Pons (tissue), 1 donor: ENCODE results near the gene GALNT2.

Experiments used
- DNase-seq: peaks from one replicate; pipeline ENCODE4 v3.0.0-alpha.2; 2016; ENCODE audit warnings: low spot score

The GALNT2 gene

DNA sequence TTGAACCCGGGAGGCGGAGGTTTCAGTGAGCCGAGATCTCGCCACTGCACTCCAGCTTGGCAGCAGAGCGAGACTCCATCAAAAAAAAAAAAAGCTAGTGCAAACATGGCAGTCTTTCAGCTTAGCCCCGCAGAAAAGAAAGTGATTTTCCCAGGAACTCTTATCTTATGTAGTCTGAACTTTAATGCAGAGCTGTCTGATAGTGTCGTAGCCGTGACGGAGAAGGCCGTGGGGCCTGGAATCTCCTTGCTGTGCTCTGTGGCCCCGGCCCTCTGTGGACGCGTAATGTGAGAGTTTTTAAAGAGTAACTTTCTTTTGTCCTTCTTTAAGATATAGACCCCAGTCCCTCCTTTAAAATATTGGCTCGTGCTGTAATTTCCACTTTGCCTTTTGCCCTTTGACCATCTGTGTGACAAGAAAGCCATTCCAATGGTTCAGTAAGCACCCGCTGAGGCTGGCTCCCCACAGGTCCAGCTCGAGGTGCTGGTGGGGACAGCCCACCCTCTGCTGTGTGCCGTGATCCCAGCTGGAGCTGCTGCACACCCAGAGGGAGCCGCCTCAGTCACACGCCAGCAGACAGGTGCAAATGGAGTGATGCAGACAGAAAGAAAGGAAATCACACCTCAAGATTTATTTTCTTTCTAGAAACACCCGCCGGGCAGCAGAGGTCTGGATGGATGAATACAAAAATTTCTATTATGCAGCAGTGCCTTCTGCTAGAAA, 195.1 kb downstream of the GALNT2 start:
- no peak for DNase-seq

DNA sequence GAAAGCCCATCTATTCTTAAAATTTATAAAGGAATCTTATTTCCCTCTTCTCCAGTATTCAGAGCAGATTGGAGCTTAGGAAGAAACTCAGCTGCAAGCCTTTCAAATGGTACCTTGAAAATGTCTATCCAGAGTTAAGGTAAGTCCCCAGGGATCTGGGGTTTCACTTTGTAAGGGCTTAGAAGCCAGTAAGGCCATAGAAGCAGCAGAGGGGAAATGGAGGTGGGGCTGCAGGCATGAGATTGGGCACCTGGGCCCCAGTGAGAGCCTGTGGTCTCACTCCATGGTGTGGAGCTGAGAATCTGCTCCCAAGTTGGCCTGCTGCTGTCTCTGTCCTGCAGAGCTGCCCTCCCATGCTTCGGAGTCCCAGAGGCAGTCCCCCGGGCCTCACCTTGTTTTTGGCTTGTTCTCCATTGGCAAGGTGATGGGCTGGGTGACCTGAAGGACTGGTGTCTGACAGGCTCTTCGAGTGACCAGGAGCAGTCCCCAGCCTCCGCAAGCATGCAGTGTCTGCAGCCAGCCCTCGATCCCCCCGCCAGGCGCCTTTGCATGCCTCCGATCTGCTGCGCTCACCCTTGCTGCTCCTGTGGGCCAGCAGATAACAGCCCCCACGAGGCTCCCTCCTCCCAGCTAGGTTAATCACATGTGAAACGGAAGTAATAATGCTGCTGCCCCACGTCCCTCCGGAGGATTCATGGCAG, 196.0 kb downstream of the GALNT2 start:
- no peak for DNase-seq

DNA sequence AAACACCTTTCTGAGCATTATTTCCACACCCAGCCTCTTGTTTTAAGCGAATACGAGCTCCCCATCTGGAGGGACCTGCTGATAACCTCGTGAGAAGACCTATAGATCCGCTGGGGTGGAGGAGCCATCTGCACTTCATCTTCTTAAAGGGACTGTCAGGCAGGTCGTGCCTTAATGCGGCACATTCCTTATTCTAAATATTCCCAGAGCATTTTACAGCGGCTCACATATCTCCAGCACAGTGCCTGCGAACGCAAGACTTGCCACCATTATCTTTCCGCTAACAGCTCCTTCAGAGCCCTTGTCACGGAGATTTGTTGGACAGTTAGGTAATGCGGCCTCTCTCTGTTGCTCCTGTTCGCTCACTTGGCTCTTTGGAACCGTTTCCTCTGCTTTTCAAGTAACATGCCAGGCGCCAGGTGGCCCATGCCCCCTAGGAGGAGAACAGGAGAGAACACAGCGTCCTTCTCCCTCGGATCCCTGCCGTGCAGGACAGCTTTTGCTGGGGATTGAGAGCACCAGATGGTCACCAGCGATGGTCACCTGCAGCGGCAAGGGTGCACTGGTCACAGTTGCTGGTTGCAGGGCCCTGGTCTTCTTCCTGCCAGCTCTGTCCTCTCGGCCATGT, 196.6 kb downstream of the GALNT2 start:
- DNase-seq = no peak

DNA sequence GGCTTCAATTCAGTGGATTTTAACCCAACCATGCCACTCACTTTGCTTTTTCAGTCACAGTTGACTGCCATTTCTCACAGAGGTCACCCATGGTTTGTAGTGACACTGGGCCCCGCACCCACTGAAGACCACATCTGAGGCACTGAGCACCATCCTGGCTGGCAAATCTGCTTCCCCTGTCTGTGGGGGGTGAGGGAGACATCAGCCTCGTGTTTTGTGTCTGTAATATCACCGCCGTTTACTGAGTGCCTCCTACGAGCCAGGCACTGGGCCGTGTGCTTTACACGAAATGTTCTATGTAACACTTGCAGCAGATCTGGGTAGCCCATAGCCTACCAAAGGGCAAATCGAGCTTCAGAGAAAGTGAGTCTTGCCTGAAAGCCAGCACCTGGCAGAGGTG, 197.3 kb downstream of the GALNT2 start:
- DNase-seq = no peak

DNA sequence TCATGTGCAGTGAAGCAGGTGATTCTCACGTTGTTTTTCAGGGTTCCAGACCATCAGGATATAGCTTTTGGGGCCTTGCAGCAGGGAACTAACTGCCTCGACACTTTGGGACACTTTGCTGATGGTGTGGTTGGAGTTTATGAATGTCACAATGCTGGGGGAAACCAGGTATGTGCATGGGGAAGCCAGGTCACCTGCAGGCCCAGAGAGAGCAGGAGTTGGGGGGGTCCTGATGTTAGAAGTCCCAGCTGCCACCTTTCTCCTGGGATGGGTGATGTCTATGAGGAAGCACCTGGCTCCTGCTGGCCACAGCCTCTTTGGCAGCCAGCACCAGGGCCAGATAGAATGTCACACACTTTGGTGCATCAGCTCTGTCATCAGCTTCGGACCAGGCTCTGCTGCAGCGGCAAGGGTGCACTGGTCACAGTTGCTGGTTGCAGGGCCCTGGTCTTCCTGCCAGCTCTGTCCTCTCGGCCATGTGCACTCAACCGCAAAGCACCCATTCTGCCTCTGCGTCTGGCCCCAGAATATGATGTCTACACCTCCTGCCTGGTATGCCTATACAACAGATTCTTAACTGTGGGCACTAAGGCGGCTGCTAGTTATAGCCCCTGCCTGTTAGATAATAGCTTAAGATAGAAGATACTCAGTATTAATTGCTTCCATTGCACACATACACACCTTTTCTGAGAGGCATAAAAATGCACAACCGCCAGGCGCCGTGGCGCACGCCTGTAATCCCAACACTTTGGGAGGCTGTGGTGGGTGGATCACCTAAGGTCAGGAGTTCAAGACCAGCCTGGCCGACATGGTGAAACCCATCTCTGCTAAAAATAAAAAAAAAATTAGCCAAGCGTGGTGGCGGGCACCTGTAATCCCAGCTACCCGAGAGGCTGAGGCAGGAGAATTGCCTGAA, 198.4 kb downstream of the GALNT2 start:
- DNase-seq = no peak

DNA sequence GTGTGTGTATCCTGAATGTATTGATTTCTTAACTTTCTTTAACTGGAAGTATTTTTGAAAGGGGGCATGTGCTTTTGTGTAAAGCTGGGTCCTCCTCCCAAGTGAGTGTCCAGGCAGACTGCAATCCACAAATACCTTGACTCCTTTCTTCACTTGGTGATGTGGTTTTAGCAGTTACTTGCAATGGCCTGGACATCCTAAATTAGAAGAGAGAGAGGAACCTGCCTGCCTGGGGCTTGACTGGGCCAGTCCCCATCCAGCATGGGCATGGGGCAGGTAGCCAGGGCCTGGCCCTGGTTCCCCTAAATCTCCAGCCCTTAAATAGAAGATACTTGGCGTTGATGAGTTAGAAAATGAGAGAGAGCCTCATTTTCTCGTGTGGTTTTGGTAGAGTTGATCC, 199.4 kb downstream of the GALNT2 start:
- DNase-seq = no peak

DNA sequence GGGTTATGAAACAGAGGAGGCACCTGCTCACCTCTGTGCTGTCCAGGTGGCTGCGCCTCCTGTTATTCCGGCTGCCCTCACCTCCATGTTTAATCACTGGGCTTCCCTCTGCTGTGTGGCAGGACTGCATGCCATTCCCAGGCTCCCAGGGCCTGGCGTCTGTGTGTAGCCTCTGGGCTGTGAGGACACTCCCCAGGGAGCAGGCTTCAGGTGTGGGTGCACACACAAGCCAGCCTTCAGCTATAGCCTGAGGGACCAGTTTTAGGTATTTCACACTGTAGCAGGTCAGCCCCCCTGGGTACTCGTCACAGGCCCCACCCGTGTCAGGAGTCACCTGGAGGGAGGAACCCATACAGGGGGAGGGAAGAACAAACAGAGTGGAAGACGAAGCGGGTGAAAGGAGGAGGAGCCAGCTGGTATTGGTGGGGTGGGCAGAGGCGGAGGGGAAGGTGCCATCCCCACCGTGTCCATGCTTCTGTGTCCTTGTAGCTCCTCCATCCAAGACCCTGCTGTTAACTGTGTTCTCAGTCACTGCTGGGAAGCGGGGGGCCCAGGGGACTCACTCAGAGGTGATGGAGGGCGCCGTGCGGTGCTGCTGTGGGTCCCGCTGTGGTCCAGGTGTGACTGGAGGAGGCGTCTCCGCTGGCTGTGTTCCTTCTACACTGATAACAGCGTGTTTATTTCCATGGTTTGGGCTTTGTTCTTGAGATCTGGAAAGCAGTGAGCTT, 200.5 kb downstream of the GALNT2 start:
- no peak for DNase-seq

DNA sequence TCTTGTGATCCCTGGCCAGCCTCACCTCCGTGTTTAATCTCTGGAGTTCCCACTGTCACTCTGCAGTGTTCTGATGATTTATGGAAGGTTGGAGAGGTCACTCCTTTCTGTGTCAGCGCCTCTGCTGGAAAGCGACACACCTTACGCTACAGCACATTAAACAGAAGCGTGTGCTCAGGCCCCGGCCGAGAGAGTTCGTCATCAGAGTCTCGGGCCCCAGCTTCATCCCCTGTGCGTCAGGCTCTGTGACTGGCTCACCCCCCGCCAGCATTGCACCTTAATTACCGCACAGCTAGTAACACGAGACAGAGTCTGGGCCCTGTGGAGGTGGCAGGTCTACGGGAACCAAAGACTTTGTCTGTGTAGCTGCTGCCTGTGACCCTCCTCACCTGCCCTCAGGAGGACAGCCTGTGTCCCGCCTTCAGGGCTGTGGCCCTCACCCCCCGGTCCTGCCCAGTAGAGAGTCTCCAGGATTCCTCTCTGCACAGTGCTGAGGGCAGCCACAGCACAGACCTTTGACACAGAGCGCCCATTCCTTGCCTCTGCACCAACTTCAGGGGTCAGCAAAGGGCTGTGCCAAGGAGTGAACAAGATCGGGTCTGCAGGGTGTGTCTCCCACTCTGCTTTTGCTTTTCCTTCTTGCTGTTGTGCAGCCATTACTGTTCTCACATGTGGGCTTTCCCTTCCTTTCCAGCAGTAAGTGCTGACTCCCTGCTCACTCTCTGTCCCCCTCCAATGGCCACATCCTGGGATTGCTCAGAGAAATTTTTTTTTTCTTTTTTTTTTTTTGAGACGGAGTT, 201.5 kb downstream of the GALNT2 start:
- DNase-seq = peak; percentile 55

DNA sequence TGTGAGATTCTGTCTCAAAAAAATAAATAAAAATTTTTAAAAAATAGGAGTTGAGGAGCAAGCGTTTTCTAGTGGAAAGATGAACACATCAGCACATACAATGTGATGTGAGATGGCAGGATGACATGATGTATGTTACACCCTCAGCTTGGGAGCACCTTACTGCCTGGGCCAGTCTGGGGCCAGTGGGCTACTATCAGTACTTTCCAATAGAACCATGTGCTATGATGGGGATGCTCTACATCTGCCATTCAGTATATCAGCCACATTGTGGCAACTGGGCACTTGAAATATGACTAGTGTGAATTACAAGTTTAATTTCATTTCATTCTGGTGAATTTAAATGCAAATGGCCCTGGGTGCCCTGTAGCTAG, 203.1 kb downstream of the GALNT2 start:
- no peak for DNase-seq

DNA sequence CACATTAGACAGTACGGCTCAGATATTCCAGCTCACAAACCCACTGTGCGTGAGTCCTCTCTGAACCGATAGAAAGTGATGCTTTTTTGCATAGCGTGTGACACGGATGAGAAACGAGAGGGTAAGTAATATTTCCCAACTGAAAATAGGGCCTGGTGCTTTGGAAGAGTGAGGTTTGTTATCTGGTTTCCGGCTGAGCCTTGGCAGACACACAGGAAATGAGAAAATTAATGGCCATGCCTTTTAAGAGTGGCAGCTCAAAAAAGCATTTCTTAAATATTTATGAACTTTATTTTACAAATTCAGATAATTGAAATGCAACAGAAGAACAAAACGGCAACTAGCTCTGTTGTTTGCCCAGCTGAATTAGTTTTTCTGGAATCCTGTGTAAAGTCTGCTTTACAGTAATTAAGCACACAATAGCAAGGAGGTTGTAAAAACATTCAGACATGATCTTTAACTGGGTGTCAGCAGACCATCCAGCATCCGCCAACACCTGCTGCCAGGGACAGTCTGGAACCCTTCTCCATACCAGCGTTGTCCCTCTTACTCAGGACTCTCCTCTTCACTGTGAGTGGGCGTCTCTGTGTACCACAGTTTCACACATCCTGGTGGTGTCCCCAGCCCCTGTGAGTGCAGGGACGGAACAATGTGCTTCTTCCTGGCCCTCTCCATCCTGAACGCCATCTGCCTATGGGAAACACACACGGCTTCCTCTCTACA, 203.7 kb downstream of the GALNT2 start:
- no peak for DNase-seq

DNA sequence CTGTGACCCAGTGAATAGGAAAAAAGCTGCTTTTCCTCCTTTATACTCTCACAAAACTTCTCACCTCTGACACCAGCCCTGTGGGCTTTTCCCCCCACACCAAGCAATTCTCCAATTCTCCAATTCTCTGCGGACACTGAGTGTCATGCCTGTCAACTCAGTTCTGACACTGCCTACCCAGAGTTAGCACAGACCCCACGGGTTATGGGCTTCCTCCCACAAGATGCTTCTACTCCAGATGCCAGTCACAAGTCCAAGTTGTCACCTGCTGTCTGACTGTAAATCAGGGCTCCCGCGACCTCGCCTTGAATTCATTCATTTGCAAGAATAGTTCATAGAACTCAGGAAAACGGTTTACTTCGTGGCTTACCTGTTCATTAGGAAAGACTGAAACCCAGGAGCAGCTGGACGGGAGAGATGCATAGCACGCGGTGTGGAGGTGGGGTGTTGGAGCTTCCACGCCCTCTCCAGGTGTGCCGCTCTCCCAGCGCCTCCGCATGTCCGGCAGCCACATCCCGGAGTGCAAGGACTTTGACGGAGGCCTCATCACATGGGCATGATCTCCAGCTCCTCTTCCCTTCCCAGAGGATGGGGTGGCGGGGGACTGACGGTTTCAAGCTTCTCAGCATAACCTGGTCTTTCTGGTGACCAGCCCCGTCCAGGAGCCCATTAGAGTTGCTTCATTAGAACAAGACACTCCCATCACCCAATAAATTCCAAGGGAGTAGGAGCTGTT, 204.4 kb downstream of the GALNT2 start:
- no peak for DNase-seq

DNA sequence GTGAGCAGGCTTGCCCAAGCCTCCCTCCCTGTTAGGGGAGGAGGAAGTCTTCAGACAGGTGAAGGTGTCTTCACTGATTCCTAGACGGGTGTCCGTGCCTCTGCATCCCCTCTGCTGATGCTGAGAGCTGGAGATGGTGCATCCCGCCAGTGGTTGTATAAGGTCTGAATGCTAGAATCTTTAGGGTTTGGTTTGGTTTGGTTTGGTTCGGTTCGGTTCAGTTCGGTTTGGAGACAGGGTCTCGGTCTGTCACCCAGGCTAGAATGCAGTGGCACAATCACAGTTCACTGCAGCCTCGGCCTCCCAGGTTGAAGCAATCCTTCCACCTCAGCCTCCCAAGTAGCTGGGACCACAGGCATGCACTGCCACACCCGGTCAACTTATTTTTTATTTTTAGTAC, 205.5 kb downstream of the GALNT2 start:
- no peak for DNase-seq

DNA sequence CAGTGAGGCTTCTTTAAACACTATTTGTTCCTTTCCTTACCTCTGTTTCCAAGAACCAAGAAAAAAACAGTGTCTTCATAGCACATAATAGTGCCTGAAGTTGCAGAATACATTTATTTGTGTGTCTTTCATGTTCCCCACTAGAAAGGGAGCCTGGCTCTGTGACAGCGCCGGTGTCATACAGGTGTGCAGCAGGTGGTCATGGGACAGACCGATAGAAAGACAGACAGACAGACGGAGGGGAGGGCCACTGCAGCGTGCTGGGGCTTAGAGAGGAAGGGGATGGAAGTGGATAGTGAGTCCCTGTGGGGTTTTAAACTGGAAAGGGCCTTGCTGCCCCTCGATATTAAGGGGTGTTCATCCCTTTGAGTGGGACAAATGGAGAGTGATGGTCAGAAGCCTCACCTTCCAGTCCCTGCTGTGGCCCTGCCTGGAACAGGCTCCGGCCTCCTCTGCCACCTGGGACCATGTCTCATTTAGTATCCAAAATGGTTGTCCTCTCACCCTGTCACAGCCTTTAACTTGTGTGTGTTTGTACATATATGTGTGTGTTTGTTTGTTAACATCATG, 206.2 kb downstream of the GALNT2 start:
- no peak for DNase-seq

DNA sequence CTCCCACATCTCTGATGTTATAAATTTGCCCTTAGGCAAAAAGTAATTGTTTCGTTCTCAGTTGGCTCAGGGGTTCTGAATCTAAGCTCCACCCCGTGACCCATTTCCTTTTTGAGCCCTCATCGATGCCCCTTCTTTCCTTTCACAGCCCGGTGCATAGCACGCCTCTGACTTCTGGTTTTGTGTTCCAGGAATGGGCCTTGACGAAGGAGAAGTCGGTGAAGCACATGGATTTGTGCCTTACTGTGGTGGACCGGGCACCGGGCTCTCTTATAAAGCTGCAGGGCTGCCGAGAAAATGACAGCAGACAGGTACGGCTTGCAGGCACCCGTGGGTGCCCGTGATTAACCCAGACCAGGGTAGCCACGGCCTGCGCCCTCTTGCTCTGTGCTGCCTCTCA, 207.2 kb downstream of the GALNT2 start:
- DNase-seq = peak; percentile 14

DNA sequence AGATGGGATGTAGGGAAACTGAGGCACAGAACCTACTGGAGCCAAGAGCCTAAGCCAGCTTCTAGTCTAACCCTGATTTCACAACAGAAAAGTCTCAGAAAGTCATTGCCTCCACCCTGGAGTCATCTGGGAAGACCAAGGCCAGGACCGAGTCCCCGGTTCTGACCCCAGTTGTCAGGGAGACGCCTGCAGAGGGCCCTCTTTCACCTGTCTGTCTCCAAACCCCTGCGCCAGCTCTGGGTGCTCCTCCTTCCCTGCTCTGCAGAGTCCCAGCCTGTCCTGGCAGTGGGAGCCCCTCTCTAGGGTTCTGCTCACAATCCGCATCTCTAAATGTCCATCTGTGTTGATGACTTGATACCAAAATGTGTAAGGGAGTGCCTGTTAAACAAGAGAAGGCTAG, 209.4 kb downstream of the GALNT2 start:
- no peak for DNase-seq

DNA sequence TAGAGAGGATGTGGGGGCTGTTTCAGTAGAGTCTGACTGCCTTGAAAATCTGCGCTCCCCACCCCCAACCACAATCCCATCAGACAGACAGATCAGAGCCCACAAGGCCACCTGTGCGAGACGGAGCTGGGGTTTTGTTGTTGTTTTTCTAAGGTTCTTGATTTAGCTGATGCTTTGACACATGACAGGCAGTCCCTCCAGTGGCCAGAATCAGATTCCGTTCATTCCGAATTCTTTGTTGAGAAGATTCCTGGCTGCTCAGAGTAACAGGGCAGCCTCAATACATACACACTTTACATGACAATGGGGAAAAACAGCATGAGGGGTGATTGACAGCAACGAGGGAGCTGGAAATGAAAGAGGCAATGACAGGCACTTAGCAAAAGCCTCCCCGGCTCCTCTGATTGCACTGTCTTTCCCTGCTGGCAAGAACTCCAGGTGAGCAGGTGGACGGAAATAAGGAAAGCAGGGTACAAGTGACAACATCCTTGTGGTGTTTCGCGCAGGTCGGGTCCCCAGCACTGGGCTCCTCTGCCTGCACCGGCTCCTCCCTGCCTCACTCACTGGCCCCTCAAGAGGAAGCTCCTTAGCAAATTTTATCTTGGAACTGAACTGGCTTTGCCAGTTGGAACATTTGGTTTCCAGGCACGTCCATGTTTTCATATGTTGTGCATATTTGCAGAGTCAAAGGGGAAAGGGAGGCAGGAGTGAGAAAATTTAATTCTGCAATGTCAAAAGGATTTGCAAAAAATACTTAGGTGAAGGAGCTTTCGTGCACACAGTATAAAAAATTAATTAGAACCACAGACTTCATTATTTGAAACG, 210.4 kb downstream of the GALNT2 start:
- no peak for DNase-seq

DNA sequence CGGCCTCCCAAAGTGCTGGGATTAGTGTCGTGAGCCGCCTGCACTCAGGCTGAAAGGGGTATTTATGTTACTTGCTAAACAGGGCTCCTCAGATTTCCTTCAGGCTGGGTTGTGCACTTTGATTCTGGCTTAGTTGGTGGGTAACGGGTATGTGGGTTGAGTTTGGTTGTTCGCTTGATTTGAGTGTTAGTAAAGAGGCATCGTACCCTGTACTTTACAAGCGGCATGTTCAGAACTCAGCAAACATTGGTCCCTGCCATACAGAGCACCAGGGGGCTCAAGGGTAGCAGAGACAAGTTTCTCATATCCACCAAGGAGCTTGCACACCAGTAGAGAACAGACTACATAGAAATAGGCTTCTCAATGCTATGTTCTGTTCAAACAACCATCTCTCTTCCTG, 211.3 kb downstream of the GALNT2 start:
- no peak for DNase-seq
